Muscle of leg (tissue), 11 donors: ENCODE measurements around the gene C1orf115. TPM values are rescaled to one million over a fixed set of nuclear protein-coding genes. Genes with fewer than 3 reads are reported as not detected.

Experiments
- DNase-seq: peaks from one replicate; pipeline ENCODE4 v3.0.0; 2013
- H3K27ac ChIP-seq: one replicate; pipeline ENCODE4 v1.5.1; 2013; ENCODE audit warnings: mild to moderate bottlenecking, low read length, control low read depth
- H3K27me3 ChIP-seq: one replicate; pipeline ENCODE4 v1.6.1; 2013; ENCODE audit warnings: low read length; ENCODE audit not compliant: control insufficient read depth, insufficient read depth
- H3K36me3 ChIP-seq: one replicate; pipeline ENCODE4 v1.6.1; 2013; ENCODE audit warnings: low read length; ENCODE audit not compliant: control insufficient read depth, insufficient read depth
- H3K4me1 ChIP-seq: one replicate; pipeline ENCODE4 v1.6.1; 2013; ENCODE audit warnings: low read length; ENCODE audit not compliant: control insufficient read depth, insufficient read depth
- H3K4me3 ChIP-seq: one replicate; pipeline ENCODE4 v1.5.1; 2013; ENCODE audit warnings: low read length, control low read depth
- H3K9me3 ChIP-seq: replicated peaks from 2 replicates; pipeline ENCODE4 v1.6.1; 2013; ENCODE audit warnings: low read depth, low read length; ENCODE audit not compliant: control insufficient read depth
- WGBS: methylation state at CpG from one replicate; pipeline ENCODE4 v1.1.5; 2013; ENCODE audit warnings: missing lambda C conversion rate; ENCODE audit not compliant: insufficient coverage; 5-methylcytosine and 5-hydroxymethylcytosine counted together
- polyA plus RNA-seq, 8 donors: library from polyadenylated mRNA; unstranded; fragments of 120-200 nt; gene quantifications; one replicate each; pipeline versions ENCODE4 v1.2.1 to v1.2.3, GENCODE V29; 2013; ENCODE audit warnings: inconsistent platforms in 1 of 8, low replicate concordance in 1 of 8; ENCODE audit not compliant: insufficient read length in 8 of 8, insufficient read depth in 1 of 8
- total RNA-seq: library from RNA; stranded (reverse); fragments of 120-200 nt; gene quantifications from one replicate; pipeline ENCODE4 v1.2.4, GENCODE V29; 2013

Gene C1orf115
- total and polyA plus RNA-seq, 9 donors = 10.4 to 18.8 (median 11.8) TPM

- H3K36me3 ChIP-seq = no peaks in the 10 kb centered on the region
- no peaks in the 10 kb centered on the region for H3K9me3 ChIP-seq
- H3K27ac ChIP-seq = no peak overlapping the region
- no peak for DNase-seq
- H3K4me3 ChIP-seq = no peak overlapping the region
- H3K27me3 ChIP-seq = peaks cover 4% of the 10 kb centered on the region
- 83% methylated on average over 2 of the region's 6 CpGs for WGBS
- no peaks in the 10 kb centered on the region for H3K4me1 ChIP-seq
These were observed 11.8 kb downstream of the C1orf115 start for GRCh38 chr1:220701974-220702373.

DNA sequence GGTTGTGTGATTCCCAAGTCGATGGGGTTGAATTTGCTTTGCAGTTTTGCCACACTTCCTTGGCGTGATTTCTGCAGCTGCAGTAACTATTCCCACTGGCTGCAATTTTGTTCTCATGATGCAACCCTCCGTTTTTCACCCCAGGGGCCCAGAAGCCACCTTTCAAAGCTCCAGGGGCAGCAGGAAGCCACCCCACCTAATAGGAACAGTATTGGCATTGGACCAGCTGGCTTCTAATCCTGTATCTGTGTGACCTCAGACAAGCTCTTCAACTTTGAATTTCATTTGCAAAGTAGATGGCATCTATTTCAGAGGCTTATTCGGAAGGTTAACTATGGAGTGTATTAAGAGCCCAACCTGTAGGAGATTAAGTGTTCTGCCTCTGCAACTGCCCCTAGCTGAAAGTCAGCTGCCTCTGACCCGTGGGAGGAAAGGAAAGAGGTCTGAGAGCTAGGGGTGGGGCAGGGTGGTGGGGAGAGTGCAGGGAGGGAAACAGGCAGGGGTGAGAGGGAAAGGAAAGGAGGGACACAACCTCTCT lies 12.6 kb downstream of the C1orf115 start:
- H3K9me3 ChIP-seq = no peaks in the 10 kb centered on the region
- H3K27ac ChIP-seq = no peak overlapping the region
- 88% methylated on average over 4 of the region's 5 CpGs for WGBS
- no peaks in the 10 kb centered on the region for H3K4me1 ChIP-seq
- H3K36me3 ChIP-seq = no peaks in the 10 kb centered on the region
- H3K4me3 ChIP-seq = no peak overlapping the region
- DNase-seq = no peak
- peaks cover 4% of the 10 kb centered on the region for H3K27me3 ChIP-seq

DNA sequence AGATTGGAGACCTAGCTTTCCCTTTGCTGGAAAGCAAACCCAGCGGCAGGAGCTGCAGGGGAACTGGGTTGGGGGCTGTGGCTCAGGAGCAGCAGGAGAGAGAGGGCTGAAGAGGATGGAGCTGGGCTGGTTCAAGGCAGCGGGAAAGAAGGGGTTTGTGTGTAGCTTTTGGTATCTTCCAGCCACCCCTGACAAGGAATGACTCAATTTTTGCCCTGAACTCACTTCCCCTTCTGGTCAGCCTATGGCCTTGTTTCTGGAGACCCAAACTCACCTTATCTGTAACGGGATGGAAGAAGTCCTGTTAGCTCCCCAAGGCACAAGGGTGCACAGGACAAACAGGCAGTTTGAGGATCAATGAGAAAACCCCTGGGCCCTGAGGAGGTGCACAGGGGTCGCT lies 13.1 kb downstream of the C1orf115 start:
- no peak overlapping the region for H3K4me3 ChIP-seq
- H3K4me1 ChIP-seq = no peaks in the 10 kb centered on the region
- no peaks in the 10 kb centered on the region for H3K9me3 ChIP-seq
- H3K36me3 ChIP-seq = no peaks in the 10 kb centered on the region
- no peak for DNase-seq
- 80% methylated on average over 1 of the region's 4 CpGs for WGBS
- H3K27me3 ChIP-seq = peaks cover 4% of the 10 kb centered on the region
- no peak overlapping the region for H3K27ac ChIP-seq

GRCh38 chr1:220705782-220706181 lies 15.6 kb downstream of the C1orf115 start:
- no peak overlapping the region for H3K4me3 ChIP-seq
- DNase-seq = no peak
- no peaks in the 10 kb centered on the region for H3K36me3 ChIP-seq
- H3K9me3 ChIP-seq = no peaks in the 10 kb centered on the region
- WGBS = 66% methylated on average over 4 of the region's 7 CpGs
- no peak overlapping the region for H3K27ac ChIP-seq
- peaks cover 4% of the 10 kb centered on the region for H3K27me3 ChIP-seq
- H3K4me1 ChIP-seq = no peaks in the 10 kb centered on the region

GRCh38 chr1:220706480-220706879 lies 16.3 kb downstream of the C1orf115 start:
- no peak overlapping the region for H3K27ac ChIP-seq
- no peaks in the 10 kb centered on the region for H3K9me3 ChIP-seq
- DNase-seq = no peak
- WGBS = 26% methylated on average over 8 of the region's 9 CpGs
- H3K36me3 ChIP-seq = no peaks in the 10 kb centered on the region
- H3K27me3 ChIP-seq = peaks cover 4% of the 10 kb centered on the region
- no peak overlapping the region for H3K4me3 ChIP-seq
- no peaks in the 10 kb centered on the region for H3K4me1 ChIP-seq

- Histone ChIP-seq H3K4me1 (no peaks in the 10 kb centered on the region), H3K27me3 (peaks cover 4% of the 10 kb centered on the region), H3K4me3 (no peak overlapping the region), H3K27ac (no peak overlapping the region), H3K9me3 (no peaks in the 10 kb centered on the region), H3K36me3 (no peaks in the 10 kb centered on the region)
- WGBS = 79% methylated on average over 7 of the region's 10 CpGs
- no peak for DNase-seq
These were observed 17.0 kb downstream of the C1orf115 start for GRCh38 chr1:220707160-220707559.

DNA sequence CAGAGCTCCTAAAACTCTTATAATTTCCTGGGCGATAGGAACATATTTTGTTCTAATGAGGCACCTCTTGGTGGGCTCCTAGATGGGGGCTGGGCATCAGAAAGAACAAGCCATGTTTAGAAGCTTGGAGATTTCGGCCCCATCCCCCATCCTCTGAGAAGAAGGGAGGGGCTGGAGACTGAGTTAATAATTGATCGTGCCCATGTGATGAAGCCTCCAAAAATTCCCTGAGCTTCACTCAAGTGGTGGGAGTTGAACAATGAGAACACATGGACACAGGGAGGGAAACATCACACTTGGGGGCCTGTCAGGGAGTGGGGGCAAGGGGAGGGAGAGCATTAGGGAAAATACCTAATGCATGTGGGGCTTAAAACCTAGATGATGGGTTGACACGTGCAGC lies 18.1 kb downstream of the C1orf115 start:
- Histone ChIP-seq H3K27ac (no peak overlapping the region), H3K36me3 (no peaks in the 10 kb centered on the region), H3K4me3 (no peak overlapping the region), H3K27me3 (peaks cover 2% of the 10 kb centered on the region), H3K4me1 (no peaks in the 10 kb centered on the region), H3K9me3 (no peaks in the 10 kb centered on the region)
- DNase-seq = no peak
- 83% methylated on average over 1 of the region's 4 CpGs for WGBS

- H3K27ac ChIP-seq = no peak overlapping the region
- no peaks in the 10 kb centered on the region for H3K36me3 ChIP-seq
- WGBS = 58% methylated on average over 2 of the region's 9 CpGs
- H3K4me3 ChIP-seq = no peak overlapping the region
- DNase-seq = no peak
- no peaks in the 10 kb centered on the region for H3K4me1 ChIP-seq
- no peaks in the 10 kb centered on the region for H3K9me3 ChIP-seq
- H3K27me3 ChIP-seq = no peaks in the 10 kb centered on the region
These were observed 19.0 kb downstream of the C1orf115 start for GRCh38 chr1:220708936-220709801.

GRCh38 chr1:220710333-220710732 lies 20.2 kb downstream of the C1orf115 start:
- no peaks in the 10 kb centered on the region for H3K27me3 ChIP-seq
- DNase-seq = no peak
- H3K9me3 ChIP-seq = no peaks in the 10 kb centered on the region
- no peak overlapping the region for H3K4me3 ChIP-seq
- no peaks in the 10 kb centered on the region for H3K4me1 ChIP-seq
- H3K36me3 ChIP-seq = no peaks in the 10 kb centered on the region
- no peak overlapping the region for H3K27ac ChIP-seq
- WGBS = 66% methylated on average over 2 of the region's 4 CpGs

- DNase-seq = no peak
- Histone ChIP-seq H3K27ac (no peak overlapping the region), H3K4me3 (no peak overlapping the region), H3K36me3 (no peaks in the 10 kb centered on the region), H3K27me3 (no peaks in the 10 kb centered on the region), H3K9me3 (peaks cover 1% of the 10 kb centered on the region), H3K4me1 (no peaks in the 10 kb centered on the region)
- WGBS = 45% methylated on average over 5 of the region's 9 CpGs
These were observed 21.1 kb downstream of the C1orf115 start for GRCh38 chr1:220711056-220711809.
